KMS-11 (cell line): ENCODE results near the gene NFASC.

Experiments
- H2AFZ ChIP-seq: fragments of 200-600 bp; sonication (generic); 2 replicates; pipeline ENCODE4 v1.6.1; 2016; ENCODE audit warnings: antibody characterized with exemption, mixed run types, low read depth
- H3K27ac ChIP-seq: fragments of 200-600 bp; sonication (generic); 2 replicates; pipeline ENCODE4 v1.6.1; 2016; ENCODE audit warnings: mild to moderate bottlenecking, mixed run types
- H3K27me3 ChIP-seq: fragments of 200-600 bp; sonication (generic); 2 replicates; pipeline ENCODE4 v1.6.1; 2017; ENCODE audit warnings: mild to moderate bottlenecking, low read depth, mixed run types, moderate library complexity; ENCODE audit not compliant: insufficient read depth
- H3K36me3 ChIP-seq: fragments of 200-600 bp; sonication (generic); 2 replicates; pipeline ENCODE4 v1.6.1; 2017; ENCODE audit warnings: mild to moderate bottlenecking, mixed run types; ENCODE audit not compliant: insufficient read depth
- H3K4me1 ChIP-seq: fragments of 200-600 bp; sonication (generic); 2 replicates; pipeline ENCODE4 v1.6.1; 2016; ENCODE audit warnings: mild to moderate bottlenecking, low read depth, mixed run types; ENCODE audit not compliant: poor library complexity, severe bottlenecking
- H3K4me2 ChIP-seq: fragments of 200-600 bp; sonication (generic); 2 replicates; pipeline ENCODE4 v1.7.0; 2016; ENCODE audit warnings: mild to moderate bottlenecking, mixed run types
- H3K4me3 ChIP-seq: fragments of 200-600 bp; sonication (generic); IDR thresholded peaks from 2 replicates; pipeline ENCODE4 v1.6.1; 2017; ENCODE audit warnings: low read depth, low read length, mixed read lengths; ENCODE audit not compliant: insufficient read depth
- H3K79me2 ChIP-seq: fragments of 200-600 bp; sonication (generic); 2 replicates; pipeline ENCODE4 v1.6.1; 2016; ENCODE audit warnings: low read depth, mixed run types; ENCODE audit not compliant: insufficient read depth
- H3K9ac ChIP-seq: fragments of 200-600 bp; sonication (generic); 2 replicates; pipeline ENCODE4 v1.6.1; 2016; ENCODE audit warnings: mild to moderate bottlenecking, mixed run types
- H4K20me1 ChIP-seq: fragments of 200-600 bp; sonication (generic); 2 replicates; pipeline ENCODE4 v1.6.1; 2016; ENCODE audit warnings: mild to moderate bottlenecking, mixed run types; ENCODE audit not compliant: insufficient read depth
- CTCF ChIP-seq: fragments of 200-600 bp; sonication (generic); conservative IDR thresholded peaks from 2 replicates; pipeline ENCODE4 v1.6.1; 2017; ENCODE audit warnings: low read depth, mild to moderate bottlenecking, antibody characterized with exemption, low read length, moderate library complexity, mixed read lengths

Gene NFASC

DNA sequence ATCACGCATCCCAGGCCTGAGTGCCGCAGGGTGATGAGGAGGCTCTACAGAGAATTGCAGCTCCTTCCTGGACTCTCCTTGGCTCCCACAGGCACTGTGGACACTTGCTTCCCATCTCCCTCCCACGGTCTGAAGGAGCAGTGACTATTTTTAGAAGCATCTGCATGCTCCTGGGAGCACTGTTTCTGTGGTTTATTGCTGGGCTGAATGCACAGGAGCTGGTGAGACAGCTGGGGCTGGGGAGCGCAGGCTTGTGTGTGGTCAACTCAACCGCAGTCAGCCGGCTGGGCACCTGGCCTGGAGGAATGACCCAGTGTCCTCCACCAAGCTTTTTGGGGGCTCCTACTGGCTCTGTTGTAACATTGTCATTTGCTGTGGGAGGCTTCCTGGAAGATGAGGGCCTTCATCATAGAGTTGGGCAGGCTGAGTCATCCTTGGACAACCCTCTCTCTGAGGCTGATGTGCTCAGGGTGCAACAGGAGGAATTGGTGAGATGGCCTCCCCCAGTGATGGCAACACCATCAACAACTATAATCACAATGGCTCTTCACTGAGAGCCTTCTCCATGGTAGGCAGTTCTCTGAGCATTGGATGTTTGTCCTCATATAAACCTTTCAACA, 1.7 kb downstream of the NFASC start:
- H3K27me3 ChIP-seq, result no peaks in the 10 kb centered on the region
- no peaks in the 10 kb centered on the region for H3K79me2 ChIP-seq
- no peak overlapping the region for H3K4me2 ChIP-seq
- no peak overlapping the region for H3K4me3 ChIP-seq
- H3K27ac ChIP-seq, result no peak overlapping the region
- H2AFZ ChIP-seq, result no peak overlapping the region
- H3K4me1 ChIP-seq, result no peaks in the 10 kb centered on the region
- TF ChIP-seq CTCF, result no peak
- no peak overlapping the region for H3K9ac ChIP-seq
- H4K20me1 ChIP-seq, result no peaks in the 10 kb centered on the region
- no peaks in the 10 kb centered on the region for H3K36me3 ChIP-seq

GRCh38 chr1:204873176-204873575, 2.5 kb downstream of the NFASC start:
- no peak for TF ChIP-seq CTCF
- Histone ChIP-seq H3K4me1 (no peaks in the 10 kb centered on the region), H3K79me2 (no peaks in the 10 kb centered on the region), H4K20me1 (no peaks in the 10 kb centered on the region), H3K36me3 (no peaks in the 10 kb centered on the region), H2AFZ (no peak overlapping the region), H3K4me3 (no peak overlapping the region), H3K27ac (no peak overlapping the region), H3K4me2 (no peak overlapping the region), H3K9ac (no peak overlapping the region), H3K27me3 (no peaks in the 10 kb centered on the region)

DNA sequence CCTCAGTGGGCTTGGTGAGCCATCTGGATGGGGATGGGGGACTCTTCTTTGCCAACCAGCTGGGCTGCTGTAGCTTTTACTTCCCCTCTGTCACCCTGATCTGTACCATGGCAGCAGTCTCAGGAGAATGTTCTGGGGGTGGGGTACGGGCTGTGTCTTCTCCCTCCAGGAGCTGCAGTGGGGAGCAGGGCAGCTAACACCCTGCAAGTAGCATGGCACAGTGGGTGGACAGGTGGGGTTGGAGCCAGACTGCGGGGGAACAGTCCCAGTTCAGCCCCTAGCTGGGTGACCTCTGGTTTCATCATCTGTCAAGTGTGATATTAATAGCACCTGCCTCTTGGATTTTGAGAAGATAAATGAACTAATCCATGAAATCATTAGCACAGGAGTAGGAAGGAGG, 3.1 kb downstream of the NFASC start:
- H3K36me3 ChIP-seq, result no peaks in the 10 kb centered on the region
- no peaks in the 10 kb centered on the region for H4K20me1 ChIP-seq
- H3K9ac ChIP-seq, result no peak overlapping the region
- no peaks in the 10 kb centered on the region for H3K79me2 ChIP-seq
- no peak overlapping the region for H3K4me3 ChIP-seq
- no peaks in the 10 kb centered on the region for H3K27me3 ChIP-seq
- H3K4me1 ChIP-seq, result no peaks in the 10 kb centered on the region
- no peak overlapping the region for H3K27ac ChIP-seq
- H3K4me2 ChIP-seq, result no peak overlapping the region
- no peak overlapping the region for H2AFZ ChIP-seq
- TF ChIP-seq CTCF, result no peak

DNA sequence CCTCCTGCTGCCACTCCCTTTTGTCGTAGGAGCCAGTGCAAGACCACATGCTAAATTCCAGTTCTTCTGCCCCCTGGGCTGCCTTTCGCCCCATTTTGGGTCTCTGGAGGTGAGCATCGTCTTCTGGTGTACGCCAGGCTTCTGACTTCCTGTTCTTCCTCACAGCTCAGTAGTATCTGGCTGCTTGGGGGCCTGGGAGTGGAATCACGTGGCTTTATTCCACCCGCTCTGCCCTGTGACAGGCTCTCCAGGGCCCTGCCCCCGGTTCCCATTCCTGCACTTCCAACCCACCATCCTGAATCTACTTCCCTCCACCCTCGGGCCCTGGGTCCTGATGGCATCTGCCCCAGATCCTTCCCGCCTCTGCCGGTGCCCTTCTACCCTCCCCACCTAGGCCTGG, 3.6 kb downstream of the NFASC start:
- no peak overlapping the region for H3K4me2 ChIP-seq
- H3K27ac ChIP-seq, result no peak overlapping the region
- no peak for TF ChIP-seq CTCF
- H3K4me3 ChIP-seq, result no peak overlapping the region
- H2AFZ ChIP-seq, result no peak overlapping the region
- no peak overlapping the region for H3K9ac ChIP-seq
- H4K20me1 ChIP-seq, result no peaks in the 10 kb centered on the region
- H3K79me2 ChIP-seq, result no peaks in the 10 kb centered on the region
- H3K36me3 ChIP-seq, result no peaks in the 10 kb centered on the region
- no peaks in the 10 kb centered on the region for H3K4me1 ChIP-seq
- no peaks in the 10 kb centered on the region for H3K27me3 ChIP-seq
